H1 (cell line): Measurements from ENCODE around the gene BNC2. TPM values are rescaled to one million over a fixed set of nuclear protein-coding genes. Genes with fewer than 3 reads are reported as not detected.

Experiments used
- FOSL1 ChIP-seq: IDR thresholded peaks from 2 replicates; pipeline ENCODE4 v1.6.1; 2011; ENCODE audit warnings: mild to moderate bottlenecking, low read depth, low read length, moderate library complexity; ENCODE audit not compliant: insufficient read depth
- polyA plus RNA-seq, 7 experiments: library from polyadenylated mRNA; depleted of rRNA in 3 of 7; stranded (reverse) in 5 of 7; unstranded in 2 of 7; fragments of >200 nt in 5 of 7; fragments of 200-250 nt in 2 of 7; gene quantifications; 1 replicate in 5 of 7; 2 replicates in 1 of 7; 4 replicates in 1 of 7; pipeline versions ENCODE4 v1.2.1 to v1.2.3, GENCODE V29; 2011 to 2013; ENCODE audit warnings: missing spikeins in 2 of 7, mixed read lengths in 2 of 7
- total RNA-seq: library from RNA; stranded (reverse); fragmentation: NEBNext Ultra II Directional; extraction: Animal tissue kit (Norgen Biotek cat#: 25700); gene quantifications from 2 replicates; pipeline ENCODE4 v1.2.1, GENCODE V29; 2021
- TF ChIP-seq, protein P1 (sequence below): fragments of 300-600 bp; sonication (generic); IDR thresholded peaks from 2 replicates; pipeline ENCODE4 v1.7.1; 2012; ENCODE audit warnings: low read length, moderate library complexity, mild to moderate bottlenecking, inconsistent platforms; ENCODE audit not compliant: insufficient replicate concordance

The BNC2 gene
- total and polyA plus RNA-seq, 2 of the 8 experiments (the other 6 are each of a cell fraction or from before 2014, with no cell fraction given): 16.0 to 26.8 TPM

DNA sequence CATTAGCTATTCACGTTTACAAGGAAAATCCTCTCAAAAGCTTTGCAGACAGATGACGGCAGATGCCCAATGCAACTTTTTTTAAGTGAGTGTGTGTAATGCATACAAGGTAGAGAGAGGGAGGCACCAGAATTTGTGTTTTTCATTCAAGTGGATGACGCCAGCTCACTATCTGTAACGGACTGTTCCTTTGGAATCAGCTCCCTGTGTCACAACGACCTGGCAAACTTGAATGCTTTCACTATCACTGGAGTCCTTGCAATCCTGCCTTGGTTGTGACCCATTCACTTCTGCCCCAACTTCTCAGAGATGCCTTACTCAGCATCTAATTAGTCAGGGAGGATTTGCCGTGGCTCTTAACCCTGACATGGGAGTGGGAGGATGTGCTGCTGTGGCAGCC is 148.5 kb downstream of the BNC2 start (continued):
- TF ChIP-seq, protein P1, sequence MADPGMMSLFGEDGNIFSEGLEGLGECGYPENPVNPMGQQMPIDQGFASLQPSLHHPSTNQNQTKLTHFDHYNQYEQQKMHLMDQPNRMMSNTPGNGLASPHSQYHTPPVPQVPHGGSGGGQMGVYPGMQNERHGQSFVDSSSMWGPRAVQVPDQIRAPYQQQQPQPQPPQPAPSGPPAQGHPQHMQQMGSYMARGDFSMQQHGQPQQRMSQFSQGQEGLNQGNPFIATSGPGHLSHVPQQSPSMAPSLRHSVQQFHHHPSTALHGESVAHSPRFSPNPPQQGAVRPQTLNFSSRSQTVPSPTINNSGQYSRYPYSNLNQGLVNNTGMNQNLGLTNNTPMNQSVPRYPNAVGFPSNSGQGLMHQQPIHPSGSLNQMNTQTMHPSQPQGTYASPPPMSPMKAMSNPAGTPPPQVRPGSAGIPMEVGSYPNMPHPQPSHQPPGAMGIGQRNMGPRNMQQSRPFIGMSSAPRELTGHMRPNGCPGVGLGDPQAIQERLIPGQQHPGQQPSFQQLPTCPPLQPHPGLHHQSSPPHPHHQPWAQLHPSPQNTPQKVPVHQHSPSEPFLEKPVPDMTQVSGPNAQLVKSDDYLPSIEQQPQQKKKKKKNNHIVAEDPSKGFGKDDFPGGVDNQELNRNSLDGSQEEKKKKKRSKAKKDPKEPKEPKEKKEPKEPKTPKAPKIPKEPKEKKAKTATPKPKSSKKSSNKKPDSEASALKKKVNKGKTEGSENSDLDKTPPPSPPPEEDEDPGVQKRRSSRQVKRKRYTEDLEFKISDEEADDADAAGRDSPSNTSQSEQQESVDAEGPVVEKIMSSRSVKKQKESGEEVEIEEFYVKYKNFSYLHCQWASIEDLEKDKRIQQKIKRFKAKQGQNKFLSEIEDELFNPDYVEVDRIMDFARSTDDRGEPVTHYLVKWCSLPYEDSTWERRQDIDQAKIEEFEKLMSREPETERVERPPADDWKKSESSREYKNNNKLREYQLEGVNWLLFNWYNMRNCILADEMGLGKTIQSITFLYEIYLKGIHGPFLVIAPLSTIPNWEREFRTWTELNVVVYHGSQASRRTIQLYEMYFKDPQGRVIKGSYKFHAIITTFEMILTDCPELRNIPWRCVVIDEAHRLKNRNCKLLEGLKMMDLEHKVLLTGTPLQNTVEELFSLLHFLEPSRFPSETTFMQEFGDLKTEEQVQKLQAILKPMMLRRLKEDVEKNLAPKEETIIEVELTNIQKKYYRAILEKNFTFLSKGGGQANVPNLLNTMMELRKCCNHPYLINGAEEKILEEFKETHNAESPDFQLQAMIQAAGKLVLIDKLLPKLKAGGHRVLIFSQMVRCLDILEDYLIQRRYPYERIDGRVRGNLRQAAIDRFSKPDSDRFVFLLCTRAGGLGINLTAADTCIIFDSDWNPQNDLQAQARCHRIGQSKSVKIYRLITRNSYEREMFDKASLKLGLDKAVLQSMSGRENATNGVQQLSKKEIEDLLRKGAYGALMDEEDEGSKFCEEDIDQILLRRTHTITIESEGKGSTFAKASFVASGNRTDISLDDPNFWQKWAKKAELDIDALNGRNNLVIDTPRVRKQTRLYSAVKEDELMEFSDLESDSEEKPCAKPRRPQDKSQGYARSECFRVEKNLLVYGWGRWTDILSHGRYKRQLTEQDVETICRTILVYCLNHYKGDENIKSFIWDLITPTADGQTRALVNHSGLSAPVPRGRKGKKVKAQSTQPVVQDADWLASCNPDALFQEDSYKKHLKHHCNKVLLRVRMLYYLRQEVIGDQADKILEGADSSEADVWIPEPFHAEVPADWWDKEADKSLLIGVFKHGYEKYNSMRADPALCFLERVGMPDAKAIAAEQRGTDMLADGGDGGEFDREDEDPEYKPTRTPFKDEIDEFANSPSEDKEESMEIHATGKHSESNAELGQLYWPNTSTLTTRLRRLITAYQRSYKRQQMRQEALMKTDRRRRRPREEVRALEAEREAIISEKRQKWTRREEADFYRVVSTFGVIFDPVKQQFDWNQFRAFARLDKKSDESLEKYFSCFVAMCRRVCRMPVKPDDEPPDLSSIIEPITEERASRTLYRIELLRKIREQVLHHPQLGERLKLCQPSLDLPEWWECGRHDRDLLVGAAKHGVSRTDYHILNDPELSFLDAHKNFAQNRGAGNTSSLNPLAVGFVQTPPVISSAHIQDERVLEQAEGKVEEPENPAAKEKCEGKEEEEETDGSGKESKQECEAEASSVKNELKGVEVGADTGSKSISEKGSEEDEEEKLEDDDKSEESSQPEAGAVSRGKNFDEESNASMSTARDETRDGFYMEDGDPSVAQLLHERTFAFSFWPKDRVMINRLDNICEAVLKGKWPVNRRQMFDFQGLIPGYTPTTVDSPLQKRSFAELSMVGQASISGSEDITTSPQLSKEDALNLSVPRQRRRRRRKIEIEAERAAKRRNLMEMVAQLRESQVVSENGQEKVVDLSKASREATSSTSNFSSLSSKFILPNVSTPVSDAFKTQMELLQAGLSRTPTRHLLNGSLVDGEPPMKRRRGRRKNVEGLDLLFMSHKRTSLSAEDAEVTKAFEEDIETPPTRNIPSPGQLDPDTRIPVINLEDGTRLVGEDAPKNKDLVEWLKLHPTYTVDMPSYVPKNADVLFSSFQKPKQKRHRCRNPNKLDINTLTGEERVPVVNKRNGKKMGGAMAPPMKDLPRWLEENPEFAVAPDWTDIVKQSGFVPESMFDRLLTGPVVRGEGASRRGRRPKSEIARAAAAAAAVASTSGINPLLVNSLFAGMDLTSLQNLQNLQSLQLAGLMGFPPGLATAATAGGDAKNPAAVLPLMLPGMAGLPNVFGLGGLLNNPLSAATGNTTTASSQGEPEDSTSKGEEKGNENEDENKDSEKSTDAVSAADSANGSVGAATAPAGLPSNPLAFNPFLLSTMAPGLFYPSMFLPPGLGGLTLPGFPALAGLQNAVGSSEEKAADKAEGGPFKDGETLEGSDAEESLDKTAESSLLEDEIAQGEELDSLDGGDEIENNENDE: no peak
- no peak for TF ChIP-seq FOSL1
- TF ChIP-seq, all 59 proteins: peak for 0
